HepG2 (cell line): ENCODE data around the gene GATD1. TPM values are rescaled to one million over a fixed set of nuclear protein-coding genes. Genes with fewer than 3 reads are reported as not detected.
A peak's percentile ranks its signal among the peaks of the same experiment; 100 is the strongest.

Source experiments
- ARID2 ChIP-seq: sonication (generic); formaldehyde crosslinking; IDR thresholded peaks from 2 replicates; pipeline ENCODE4 v1.8.1; 2022; ENCODE audit warnings: mild to moderate bottlenecking, missing genetic modification reagents, borderline replicate concordance
- ATRX ChIP-seq: sonication (generic); formaldehyde crosslinking; IDR thresholded peaks from 2 replicates; pipeline ENCODE4 v1.4.0; 2020; ENCODE audit warnings: missing genetic modification reagents, borderline replicate concordance
- MTERF4 ChIP-seq: sonication (generic); formaldehyde crosslinking; IDR thresholded peaks from 2 replicates; pipeline ENCODE4 v1.8.0; 2023; ENCODE audit warnings: mild to moderate bottlenecking, missing genetic modification reagents
- MXI1 ChIP-seq: IDR thresholded peaks from 3 replicates; pipeline ENCODE4 v1.6.1; 2012; ENCODE audit warnings: low read depth, low read length, inconsistent platforms, borderline replicate concordance
- MZF1 ChIP-seq: sonication (generic); formaldehyde crosslinking; IDR thresholded peaks from 2 replicates; pipeline ENCODE4 v1.8.1; 2023; ENCODE audit warnings: mild to moderate bottlenecking, missing genetic modification reagents, borderline replicate concordance
- NR2F6 ChIP-seq, 2 experiments: IDR thresholded peaks; 2 replicates each; pipeline ENCODE4 v1.6.1; 2016; ENCODE audit warnings: antibody characterized with exemption in 1 of 2, mild to moderate bottlenecking in 1 of 2
- NR3C1 ChIP-seq: sonication (generic); formaldehyde crosslinking; IDR thresholded peaks from 2 replicates; pipeline ENCODE4 v1.4.0; 2020; ENCODE audit warnings: missing genetic modification reagents
- PRDM10 ChIP-seq: sonication (generic); formaldehyde crosslinking; IDR thresholded peaks from 2 replicates; pipeline ENCODE4 v1.4.0; 2020; ENCODE audit warnings: low read depth, missing genetic modification reagents
- PRMT3 ChIP-seq: sonication (generic); formaldehyde crosslinking; IDR thresholded peaks from 2 replicates; pipeline ENCODE4 v1.8.1; 2022; ENCODE audit warnings: low read depth, mild to moderate bottlenecking, moderate library complexity, missing genetic modification reagents, borderline replicate concordance
- RBAK ChIP-seq: sonication (generic); formaldehyde crosslinking; IDR thresholded peaks from 2 replicates; pipeline ENCODE4 v1.5.1; 2020; ENCODE audit warnings: mild to moderate bottlenecking, missing genetic modification reagents
- TMF1 ChIP-seq: sonication (generic); formaldehyde crosslinking; IDR thresholded peaks from 2 replicates; pipeline ENCODE4 v1.8.1; 2022; ENCODE audit warnings: low read depth, missing genetic modification reagents
- XBP1 ChIP-seq: sonication (generic); formaldehyde crosslinking; IDR thresholded peaks from 2 replicates; pipeline ENCODE4 v1.5.0; 2020; ENCODE audit warnings: missing genetic modification reagents
- ZNF180 ChIP-seq: sonication (generic); formaldehyde crosslinking; IDR thresholded peaks from 2 replicates; pipeline ENCODE4 v1.4.0; 2020; ENCODE audit warnings: low read depth, missing genetic modification reagents, borderline replicate concordance
- ZNF232 ChIP-seq: sonication (generic); formaldehyde crosslinking; IDR thresholded peaks from 2 replicates; pipeline ENCODE4 v1.4.0; 2020; ENCODE audit warnings: missing genetic modification reagents, borderline replicate concordance
- ZNF546 ChIP-seq: sonication (generic); formaldehyde crosslinking; conservative IDR thresholded peaks from 2 replicates; pipeline ENCODE4 v1.8.1; 2023; ENCODE audit warnings: mild to moderate bottlenecking, missing genetic modification reagents
- ZNF562 ChIP-seq: sonication (generic); formaldehyde crosslinking; IDR thresholded peaks from 2 replicates; pipeline ENCODE4 v1.8.0; 2022; ENCODE audit warnings: missing genetic modification reagents, borderline replicate concordance
- ZNF572 ChIP-seq: sonication (generic); formaldehyde crosslinking; IDR thresholded peaks from 2 replicates; pipeline ENCODE4 v1.5.1; 2020; ENCODE audit warnings: mild to moderate bottlenecking, missing genetic modification reagents
- ZNF589 ChIP-seq: sonication (generic); formaldehyde crosslinking; conservative IDR thresholded peaks from 2 replicates; pipeline ENCODE4 v1.8.0; 2022; ENCODE audit warnings: mild to moderate bottlenecking, moderate library complexity, missing genetic modification reagents
- ZNF607 ChIP-seq: sonication (generic); formaldehyde crosslinking; IDR thresholded peaks from 2 replicates; pipeline ENCODE4 v1.5.1; 2020; ENCODE audit warnings: missing genetic modification reagents, mild to moderate bottlenecking, borderline replicate concordance
- ZNF672 ChIP-seq: sonication (generic); formaldehyde crosslinking; IDR thresholded peaks from 2 replicates; pipeline ENCODE4 v1.8.1; 2022; ENCODE audit warnings: missing genetic modification reagents
- ZNF710 ChIP-seq: sonication (generic); formaldehyde crosslinking; IDR thresholded peaks from 2 replicates; pipeline ENCODE4 v1.5.0; 2020; ENCODE audit warnings: mild to moderate bottlenecking, missing genetic modification reagents, borderline replicate concordance
- ZNF768 ChIP-seq: sonication (generic); formaldehyde crosslinking; IDR thresholded peaks from 2 replicates; pipeline ENCODE4 v1.4.0; 2020; ENCODE audit warnings: missing genetic modification reagents
- ZNF839 ChIP-seq: sonication (generic); formaldehyde crosslinking; IDR thresholded peaks from 2 replicates; pipeline ENCODE4 v1.4.0; 2020; ENCODE audit warnings: missing genetic modification reagents, mild to moderate bottlenecking, borderline replicate concordance
- ZSCAN9 ChIP-seq: IDR thresholded peaks from 2 replicates; pipeline ENCODE4 v1.6.1; 2016; ENCODE audit warnings: borderline replicate concordance
- polyA plus RNA-seq, 8 experiments: library from polyadenylated mRNA; depleted of rRNA in 3 of 8; stranded (reverse) in 7 of 8; unstranded in 1 of 8; fragments of >200 nt; fragmentation: Illumina TruSeq in 4 of 8; extraction: Trizol in 4 of 8; gene quantifications; 2 replicates each; pipeline versions ENCODE4 v1.2.1 to v1.2.3, GENCODE V29; 2011 to 2016; ENCODE audit warnings: low read depth in 4 of 8, missing spikeins in 1 of 8, mixed read lengths in 1 of 8; ENCODE audit not compliant: insufficient read depth in 1 of 8
- total RNA-seq, 5 experiments: library from RNA; depleted of rRNA; stranded (reverse); fragments of >200 nt; fragmentation: Illumina TruSeq; extraction: Trizol; gene quantifications; 2 replicates each; pipeline ENCODE4 v1.2.3, GENCODE V29; 2016; ENCODE audit warnings: low read depth in 1 of 5

GATD1 gene
- total and polyA plus RNA-seq, 2 of the 13 experiments (the other 11 are each of a cell fraction or from before 2014, with no cell fraction given), result 31.3 to 60.5 TPM

GRCh38 chr11:776561-777287, 563 bp downstream of the GATD1 start (continued):
- no peak for TF ChIP-seq NR3C1 (CRISPR knock-in tag)
- TF ChIP-seq TMF1 (CRISPR knock-in tag), result no peak
- TF ChIP-seq ZNF672, result no peak
- no peak for TF ChIP-seq PRMT3 (CRISPR knock-in tag)
- no peak for TF ChIP-seq ZNF589 (CRISPR knock-in tag)
- TF ChIP-seq NR2F6 (IDR thresholded peaks at IDR 0.05), result no peak
- TF ChIP-seq NR2F6 (CRISPR knock-in tag; IDR thresholded peaks at IDR 0.05), result no peak
- no peak for TF ChIP-seq MTERF4 (CRISPR knock-in tag)
- TF ChIP-seq ZSCAN9 (CRISPR knock-in tag), result no peak
- no peak for TF ChIP-seq ARID2 (CRISPR knock-in tag)
- TF ChIP-seq ZNF768 (CRISPR knock-in tag), result peak; percentile 5; the same call in 1 of the 2 replicates
- peak; percentile 21; the same call in 1 of the 3 replicates for TF ChIP-seq MXI1
- TF ChIP-seq ZNF710 (CRISPR knock-in tag), result no peak
- TF ChIP-seq ZNF607 (CRISPR knock-in tag), result peak; percentile 3; the same call in 1 of the 2 replicates
- TF ChIP-seq ZNF572 (CRISPR knock-in tag), result 0 out of 2 replicates have a peak, but pooled peaks have one; percentile 23
- TF ChIP-seq ZNF180, result no peak
- no peak for TF ChIP-seq MZF1 (CRISPR knock-in tag)
- TF ChIP-seq ATRX (CRISPR knock-in tag), result no peak
- no peak for TF ChIP-seq RBAK
- no peak for TF ChIP-seq PRDM10
- TF ChIP-seq ZNF839 (CRISPR knock-in tag), result no peak
- no peak for TF ChIP-seq ZNF546
- no peak for TF ChIP-seq ZNF562 (CRISPR knock-in tag)
- no peak for TF ChIP-seq ZNF232 (CRISPR knock-in tag)
- no peak for TF ChIP-seq XBP1 (CRISPR knock-in tag)
